Loucy (cell line): ENCODE measurements around the gene AFF3.

Source experiments
- H2AFZ ChIP-seq: fragments of 200-600 bp; sonication (generic); 2 replicates; pipeline ENCODE4 v1.6.0; 2016; ENCODE audit warnings: antibody characterized with exemption, mild to moderate bottlenecking, low read length, moderate library complexity
- H3F3A ChIP-seq: fragments of 200-600 bp; 2 replicates; pipeline ENCODE4 v1.6.0; 2016; ENCODE audit warnings: antibody characterized with exemption, low read depth, mild to moderate bottlenecking
- H3K27me3 ChIP-seq: fragments of 200-600 bp; sonication (generic); 2 replicates; pipeline ENCODE4 v1.6.1; 2014; ENCODE audit warnings: low read length, mild to moderate bottlenecking; ENCODE audit not compliant: insufficient read depth, poor library complexity, severe bottlenecking
- H3K36me3 ChIP-seq: fragments of 200-600 bp; sonication (generic); 2 replicates; pipeline ENCODE4 v1.6.1; 2016; ENCODE audit warnings: low read length; ENCODE audit not compliant: insufficient read depth
- H3K4me1 ChIP-seq: fragments of 200-600 bp; sonication (generic); 2 replicates; pipeline ENCODE4 v1.5.1; 2014; ENCODE audit warnings: low read length, mild to moderate bottlenecking; ENCODE audit not compliant: insufficient read depth, poor library complexity, severe bottlenecking
- H3K4me2 ChIP-seq: fragments of 200-600 bp; sonication (generic); 2 replicates; pipeline ENCODE4 v1.6.0; 2014; ENCODE audit warnings: antibody characterized with exemption, low read length, low read depth, mild to moderate bottlenecking; ENCODE audit not compliant: poor library complexity, severe bottlenecking
- H3K4me3 ChIP-seq: fragments of 200-600 bp; sonication (generic); 2 replicates; pipeline ENCODE4 v1.5.1; 2014; ENCODE audit warnings: low read length, mild to moderate bottlenecking, mixed read lengths; ENCODE audit not compliant: poor library complexity, severe bottlenecking
- H3K79me2 ChIP-seq: fragments of 200-600 bp; sonication (generic); 2 replicates; pipeline ENCODE4 v1.6.1; 2014; ENCODE audit warnings: low read length; ENCODE audit not compliant: insufficient read depth
- H3K9ac ChIP-seq: fragments of 200-600 bp; sonication (generic); 2 replicates; pipeline ENCODE4 v1.6.0; 2014; ENCODE audit warnings: mild to moderate bottlenecking, low read depth, low read length, moderate library complexity; ENCODE audit not compliant: poor library complexity, severe bottlenecking
- H3K9me2 ChIP-seq: fragments of 200-600 bp; sonication (generic); replicated peaks from 2 replicates; pipeline ENCODE4 v1.6.1; 2016; ENCODE audit warnings: low read depth, low read length, mixed read lengths
- H3K9me3 ChIP-seq: fragments of 200-600 bp; sonication (generic); 2 replicates; pipeline ENCODE4 v1.6.1; 2014; ENCODE audit warnings: mild to moderate bottlenecking, antibody characterized with exemption, low read length, low read depth; ENCODE audit not compliant: insufficient read depth
- H4K20me1 ChIP-seq: fragments of 200-600 bp; sonication (generic); 2 replicates; pipeline ENCODE4 v1.6.0; 2014; ENCODE audit warnings: antibody characterized with exemption, low read length, mild to moderate bottlenecking; ENCODE audit not compliant: insufficient read depth, poor library complexity, severe bottlenecking
- CTCF ChIP-seq: fragments of 200-600 bp; sonication (generic); conservative IDR thresholded peaks from 2 replicates; pipeline ENCODE4 v1.5.1; 2014; ENCODE audit warnings: mild to moderate bottlenecking, antibody characterized with exemption, low read length
- EZH2phosphoT487 ChIP-seq: fragments of 200-600 bp; IDR thresholded peaks from 2 replicates; pipeline ENCODE4 v1.6.1; 2018; ENCODE audit warnings: antibody characterized with exemption, mild to moderate bottlenecking, moderate library complexity, borderline replicate concordance

Gene AFF3

GRCh38 chr2:99605036-99605435 lies 537.4 kb downstream of the AFF3 start:
- Histone ChIP-seq H3K4me1 (no peaks in the 10 kb centered on the region), H3K36me3 (no peaks in the 10 kb centered on the region), H3K9me3 (no peaks in the 10 kb centered on the region), H3K9ac (no peak overlapping the region), H3K27me3 (no peaks in the 10 kb centered on the region), H3K4me2 (no peak overlapping the region), H2AFZ (no peak overlapping the region), H3K9me2 (no peaks in the 10 kb centered on the region), H3F3A (no peaks in the 10 kb centered on the region), H4K20me1 (no peaks in the 10 kb centered on the region), H3K79me2 (no peaks in the 10 kb centered on the region), H3K4me3 (no peak overlapping the region)
- TF ChIP-seq EZH2phosphoT487 (no peak), CTCF (no peak)

GRCh38 chr2:99602476-99602875 lies 539.9 kb downstream of the AFF3 start:
- TF ChIP-seq EZH2phosphoT487 (no peak), CTCF (no peak)
- H3K4me3 ChIP-seq, result no peak overlapping the region
- H3K9me3 ChIP-seq, result no peaks in the 10 kb centered on the region
- no peak overlapping the region for H3K4me2 ChIP-seq
- no peaks in the 10 kb centered on the region for H3F3A ChIP-seq
- H3K9me2 ChIP-seq, result no peaks in the 10 kb centered on the region
- H3K4me1 ChIP-seq, result no peaks in the 10 kb centered on the region
- no peaks in the 10 kb centered on the region for H3K79me2 ChIP-seq
- H2AFZ ChIP-seq, result no peak overlapping the region
- no peaks in the 10 kb centered on the region for H3K36me3 ChIP-seq
- H3K9ac ChIP-seq, result no peak overlapping the region
- no peaks in the 10 kb centered on the region for H3K27me3 ChIP-seq
- H4K20me1 ChIP-seq, result no peaks in the 10 kb centered on the region

DNA sequence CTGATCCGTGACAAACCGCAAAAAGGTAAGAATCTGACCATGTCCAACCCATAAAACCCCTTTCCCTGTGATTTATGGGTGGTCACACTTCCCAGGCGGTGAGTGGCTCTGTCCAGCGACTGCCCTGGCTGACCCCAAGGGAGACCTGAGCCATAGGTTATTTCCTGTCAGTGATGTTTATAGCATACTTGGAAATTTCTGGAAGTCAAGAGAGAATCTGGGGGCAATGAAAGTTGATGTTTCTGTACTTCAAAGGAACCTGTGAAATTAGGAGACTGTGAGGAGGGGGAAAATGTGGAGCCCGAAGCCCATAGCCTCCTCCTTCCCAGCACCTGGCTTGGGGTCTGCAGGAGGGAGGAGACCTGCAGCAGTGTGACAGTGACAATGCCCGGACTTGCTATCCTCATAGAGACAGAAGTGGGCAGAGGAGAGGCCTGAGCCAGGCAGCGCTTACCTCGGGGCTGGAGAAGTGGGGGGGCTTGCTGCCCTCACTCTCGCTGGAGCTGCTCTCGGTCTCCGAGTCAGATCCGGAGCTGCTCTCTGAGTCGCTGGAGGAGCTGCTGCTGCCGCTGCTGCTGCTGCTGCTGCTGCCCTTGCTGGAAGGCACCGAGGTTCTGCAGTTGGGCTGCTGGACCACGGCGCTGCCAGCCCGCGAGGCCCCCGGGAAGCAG lies 541.3 kb downstream of the AFF3 start:
- Histone ChIP-seq H4K20me1 (no peaks in the 10 kb centered on the region), H3K79me2 (no peaks in the 10 kb centered on the region), H2AFZ (no peak overlapping the region), H3K4me2 (no peak overlapping the region), H3K27me3 (no peaks in the 10 kb centered on the region), H3K4me3 (no peak overlapping the region), H3K9me3 (no peaks in the 10 kb centered on the region), H3K4me1 (no peaks in the 10 kb centered on the region), H3K9ac (no peak overlapping the region), H3K9me2 (no peaks in the 10 kb centered on the region), H3K36me3 (no peaks in the 10 kb centered on the region), H3F3A (no peaks in the 10 kb centered on the region)
- no peak for TF ChIP-seq EZH2phosphoT487
- TF ChIP-seq CTCF, result no peak
